HEK293 (cell line): ENCODE results near the gene LYST.
A peak's percentile ranks its signal among the peaks of the same experiment; 100 is the strongest.

Source experiments
- KLF10 ChIP-seq: fragments of 450-650 bp; IDR thresholded peaks from 2 replicates; pipeline ENCODE4 v1.5.1; 2018; ENCODE audit warnings: missing biosample characterization, mild to moderate bottlenecking, missing genetic modification characterization
- OVOL3 ChIP-seq: fragments of 450-650 bp; formaldehyde crosslinking; IDR thresholded peaks from 2 replicates; pipeline ENCODE4 v1.5.1; 2016; ENCODE audit warnings: missing biosample characterization, missing genetic modification characterization
- SP3 ChIP-seq: fragments of 450-650 bp; formaldehyde crosslinking; IDR thresholded peaks from 2 replicates; pipeline ENCODE4 v1.5.1; 2016; ENCODE audit warnings: missing biosample characterization, missing genetic modification characterization
- YY1 ChIP-seq: fragments of 450-650 bp; formaldehyde crosslinking; IDR thresholded peaks from 2 replicates; pipeline ENCODE4 v1.5.1; 2018; ENCODE audit warnings: missing biosample characterization, missing genetic modification characterization
- ZBTB8A ChIP-seq: fragments of 450-650 bp; formaldehyde crosslinking; IDR thresholded peaks from 2 replicates; pipeline ENCODE4 v1.5.1; 2016; ENCODE audit warnings: missing biosample characterization, missing genetic modification characterization
- ZEB2 ChIP-seq: fragments of 450-650 bp; formaldehyde crosslinking; IDR thresholded peaks from 2 replicates; pipeline ENCODE4 v1.5.1; 2016; ENCODE audit warnings: missing biosample characterization, missing genetic modification characterization
- ZNF10 ChIP-seq: fragments of 450-650 bp; formaldehyde crosslinking; IDR thresholded peaks from 2 replicates; pipeline ENCODE4 v1.5.1; 2017; ENCODE audit warnings: missing biosample characterization, missing genetic modification characterization
- ZNF169 ChIP-seq: fragments of 450-650 bp; formaldehyde crosslinking; IDR thresholded peaks from 2 replicates; pipeline ENCODE4 v1.5.1; 2016; ENCODE audit warnings: missing biosample characterization, missing genetic modification characterization
- ZNF2 ChIP-seq: fragments of 450-650 bp; formaldehyde crosslinking; IDR thresholded peaks from 2 replicates; pipeline ENCODE4 v1.5.1; 2016; ENCODE audit warnings: missing biosample characterization, missing genetic modification characterization
- ZNF214 ChIP-seq: fragments of 450-650 bp; formaldehyde crosslinking; IDR thresholded peaks from 2 replicates; pipeline ENCODE4 v1.5.1; 2017; ENCODE audit warnings: missing biosample characterization, mild to moderate bottlenecking, missing genetic modification characterization, borderline replicate concordance
- ZNF362 ChIP-seq: fragments of 450-650 bp; formaldehyde crosslinking; IDR thresholded peaks from 2 replicates; pipeline ENCODE4 v1.5.1; 2016; ENCODE audit warnings: missing biosample characterization, missing genetic modification characterization
- ZNF37A ChIP-seq: fragments of 450-650 bp; IDR thresholded peaks from 2 replicates; pipeline ENCODE4 v1.5.1; 2018; ENCODE audit warnings: missing biosample characterization, missing genetic modification characterization
- ZNF513 ChIP-seq: fragments of 450-650 bp; IDR thresholded peaks from 2 replicates; pipeline ENCODE4 v1.5.1; 2018; ENCODE audit warnings: missing biosample characterization, missing genetic modification characterization
- ZNF530 ChIP-seq: fragments of 450-650 bp; formaldehyde crosslinking; IDR thresholded peaks from 2 replicates; pipeline ENCODE4 v1.5.1; 2016; ENCODE audit warnings: low read depth, missing biosample characterization, missing genetic modification characterization
- ZNF596 ChIP-seq: fragments of 450-650 bp; IDR thresholded peaks from 2 replicates; pipeline ENCODE4 v1.5.0; 2018; ENCODE audit warnings: missing biosample characterization, mild to moderate bottlenecking, missing genetic modification characterization, moderate library complexity
- ZNF629 ChIP-seq: fragments of 450-650 bp; formaldehyde crosslinking; IDR thresholded peaks from 2 replicates; pipeline ENCODE4 v1.5.1; 2017; ENCODE audit warnings: missing biosample characterization, missing genetic modification characterization
- ZNF76 ChIP-seq: fragments of 450-650 bp; formaldehyde crosslinking; IDR thresholded peaks from 2 replicates; pipeline ENCODE4; 2016; ENCODE audit warnings: low read depth, missing biosample characterization, missing genetic modification characterization, borderline replicate concordance
- ZNF777 ChIP-seq: fragments of 450-650 bp; formaldehyde crosslinking; IDR thresholded peaks from 2 replicates; pipeline ENCODE4 v1.5.1; 2017; ENCODE audit warnings: missing biosample characterization, missing genetic modification characterization, borderline replicate concordance
- ZSCAN4 ChIP-seq: fragments of 450-650 bp; formaldehyde crosslinking; IDR thresholded peaks from 2 replicates; pipeline ENCODE4 v1.5.1; 2017; ENCODE audit warnings: missing biosample characterization, missing genetic modification characterization
- TF ChIP-seq, protein P1 (sequence below): fragments of 450-650 bp; formaldehyde crosslinking; IDR thresholded peaks from 2 replicates; pipeline ENCODE4 v1.5.1; 2016; ENCODE audit warnings: missing biosample characterization, missing genetic modification characterization, borderline replicate concordance
- TF ChIP-seq, protein P2 (sequence below): fragments of 450-650 bp; formaldehyde crosslinking; IDR thresholded peaks from 2 replicates; pipeline ENCODE4 v1.5.1; 2016; ENCODE audit warnings: missing biosample characterization, missing genetic modification characterization
- TF ChIP-seq, protein P3 (sequence below): fragments of 450-650 bp; formaldehyde crosslinking; IDR thresholded peaks from 2 replicates; pipeline ENCODE4 v1.5.1; 2016; ENCODE audit warnings: missing biosample characterization, missing genetic modification characterization, borderline replicate concordance

The LYST gene

GRCh38 chr1:235632506-235633401 is 234.0 kb downstream of the LYST start (continued):
- TF ChIP-seq, protein P1, sequence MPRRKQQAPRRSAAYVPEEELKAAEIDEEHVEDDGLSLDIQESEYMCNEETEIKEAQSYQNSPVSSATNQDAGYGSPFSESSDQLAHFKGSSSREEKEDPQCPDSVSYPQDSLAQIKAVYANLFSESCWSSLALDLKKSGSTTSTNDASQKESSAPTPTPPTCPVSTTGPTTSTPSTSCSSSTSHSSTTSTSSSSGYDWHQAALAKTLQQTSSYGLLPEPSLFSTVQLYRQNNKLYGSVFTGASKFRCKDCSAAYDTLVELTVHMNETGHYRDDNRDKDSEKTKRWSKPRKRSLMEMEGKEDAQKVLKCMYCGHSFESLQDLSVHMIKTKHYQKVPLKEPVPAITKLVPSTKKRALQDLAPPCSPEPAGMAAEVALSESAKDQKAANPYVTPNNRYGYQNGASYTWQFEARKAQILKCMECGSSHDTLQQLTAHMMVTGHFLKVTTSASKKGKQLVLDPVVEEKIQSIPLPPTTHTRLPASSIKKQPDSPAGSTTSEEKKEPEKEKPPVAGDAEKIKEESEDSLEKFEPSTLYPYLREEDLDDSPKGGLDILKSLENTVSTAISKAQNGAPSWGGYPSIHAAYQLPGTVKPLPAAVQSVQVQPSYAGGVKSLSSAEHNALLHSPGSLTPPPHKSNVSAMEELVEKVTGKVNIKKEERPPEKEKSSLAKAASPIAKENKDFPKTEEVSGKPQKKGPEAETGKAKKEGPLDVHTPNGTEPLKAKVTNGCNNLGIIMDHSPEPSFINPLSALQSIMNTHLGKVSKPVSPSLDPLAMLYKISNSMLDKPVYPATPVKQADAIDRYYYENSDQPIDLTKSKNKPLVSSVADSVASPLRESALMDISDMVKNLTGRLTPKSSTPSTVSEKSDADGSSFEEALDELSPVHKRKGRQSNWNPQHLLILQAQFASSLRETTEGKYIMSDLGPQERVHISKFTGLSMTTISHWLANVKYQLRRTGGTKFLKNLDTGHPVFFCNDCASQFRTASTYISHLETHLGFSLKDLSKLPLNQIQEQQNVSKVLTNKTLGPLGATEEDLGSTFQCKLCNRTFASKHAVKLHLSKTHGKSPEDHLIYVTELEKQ (tag by site-specific recombination): peak; percentile 29; the same call in 1 of the 2 replicates
- TF ChIP-seq OVOL3 (tag by site-specific recombination) (no peak), ZSCAN4 (no peak), ZNF362 (tag by site-specific recombination) (peak; percentile 74), YY1 (tag by site-specific recombination) (no peak), ZNF10 (tag by site-specific recombination) (0 out of 2 replicates have a peak, but pooled peaks have one; percentile 21), ZNF169 (no peak), ZNF777 (tag by site-specific recombination) (no peak), ZNF530 (tag by site-specific recombination) (no peak), ZNF76 (no peak), ZNF596 (no peak), KLF10 (tag by site-specific recombination) (no peak), ZNF2 (tag by site-specific recombination) (no peak), SP3 (tag by site-specific recombination) (no peak), ZBTB8A (tag by site-specific recombination) (no peak), ZNF37A (no peak), ZEB2 (tag by site-specific recombination) (peak; percentile 55), ZNF513 (tag by site-specific recombination) (no peak), ZNF629 (tag by site-specific recombination) (peak; percentile 87), ZNF214 (tag by site-specific recombination) (no peak)
- TF ChIP-seq, protein P2, sequence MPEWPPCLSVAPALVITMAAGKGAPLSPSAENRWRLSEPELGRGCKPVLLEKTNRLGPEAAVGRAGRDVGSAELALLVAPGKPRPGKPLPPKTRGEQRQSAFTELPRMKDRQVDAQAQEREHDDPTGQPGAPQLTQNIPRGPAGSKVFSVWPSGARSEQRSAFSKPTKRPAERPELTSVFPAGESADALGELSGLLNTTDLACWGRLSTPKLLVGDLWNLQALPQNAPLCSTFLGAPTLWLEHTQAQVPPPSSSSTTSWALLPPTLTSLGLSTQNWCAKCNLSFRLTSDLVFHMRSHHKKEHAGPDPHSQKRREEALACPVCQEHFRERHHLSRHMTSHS: no peak
- TF ChIP-seq, protein P3, sequence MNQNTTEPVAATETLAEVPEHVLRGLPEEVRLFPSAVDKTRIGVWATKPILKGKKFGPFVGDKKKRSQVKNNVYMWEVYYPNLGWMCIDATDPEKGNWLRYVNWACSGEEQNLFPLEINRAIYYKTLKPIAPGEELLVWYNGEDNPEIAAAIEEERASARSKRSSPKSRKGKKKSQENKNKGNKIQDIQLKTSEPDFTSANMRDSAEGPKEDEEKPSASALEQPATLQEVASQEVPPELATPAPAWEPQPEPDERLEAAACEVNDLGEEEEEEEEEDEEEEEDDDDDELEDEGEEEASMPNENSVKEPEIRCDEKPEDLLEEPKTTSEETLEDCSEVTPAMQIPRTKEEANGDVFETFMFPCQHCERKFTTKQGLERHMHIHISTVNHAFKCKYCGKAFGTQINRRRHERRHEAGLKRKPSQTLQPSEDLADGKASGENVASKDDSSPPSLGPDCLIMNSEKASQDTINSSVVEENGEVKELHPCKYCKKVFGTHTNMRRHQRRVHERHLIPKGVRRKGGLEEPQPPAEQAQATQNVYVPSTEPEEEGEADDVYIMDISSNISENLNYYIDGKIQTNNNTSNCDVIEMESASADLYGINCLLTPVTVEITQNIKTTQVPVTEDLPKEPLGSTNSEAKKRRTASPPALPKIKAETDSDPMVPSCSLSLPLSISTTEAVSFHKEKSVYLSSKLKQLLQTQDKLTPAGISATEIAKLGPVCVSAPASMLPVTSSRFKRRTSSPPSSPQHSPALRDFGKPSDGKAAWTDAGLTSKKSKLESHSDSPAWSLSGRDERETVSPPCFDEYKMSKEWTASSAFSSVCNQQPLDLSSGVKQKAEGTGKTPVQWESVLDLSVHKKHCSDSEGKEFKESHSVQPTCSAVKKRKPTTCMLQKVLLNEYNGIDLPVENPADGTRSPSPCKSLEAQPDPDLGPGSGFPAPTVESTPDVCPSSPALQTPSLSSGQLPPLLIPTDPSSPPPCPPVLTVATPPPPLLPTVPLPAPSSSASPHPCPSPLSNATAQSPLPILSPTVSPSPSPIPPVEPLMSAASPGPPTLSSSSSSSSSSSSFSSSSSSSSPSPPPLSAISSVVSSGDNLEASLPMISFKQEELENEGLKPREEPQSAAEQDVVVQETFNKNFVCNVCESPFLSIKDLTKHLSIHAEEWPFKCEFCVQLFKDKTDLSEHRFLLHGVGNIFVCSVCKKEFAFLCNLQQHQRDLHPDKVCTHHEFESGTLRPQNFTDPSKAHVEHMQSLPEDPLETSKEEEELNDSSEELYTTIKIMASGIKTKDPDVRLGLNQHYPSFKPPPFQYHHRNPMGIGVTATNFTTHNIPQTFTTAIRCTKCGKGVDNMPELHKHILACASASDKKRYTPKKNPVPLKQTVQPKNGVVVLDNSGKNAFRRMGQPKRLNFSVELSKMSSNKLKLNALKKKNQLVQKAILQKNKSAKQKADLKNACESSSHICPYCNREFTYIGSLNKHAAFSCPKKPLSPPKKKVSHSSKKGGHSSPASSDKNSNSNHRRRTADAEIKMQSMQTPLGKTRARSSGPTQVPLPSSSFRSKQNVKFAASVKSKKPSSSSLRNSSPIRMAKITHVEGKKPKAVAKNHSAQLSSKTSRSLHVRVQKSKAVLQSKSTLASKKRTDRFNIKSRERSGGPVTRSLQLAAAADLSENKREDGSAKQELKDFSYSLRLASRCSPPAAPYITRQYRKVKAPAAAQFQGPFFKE (tag by site-specific recombination): no peak
